Astrocyte (in vitro differentiated cells and primary cell): Measurements from ENCODE around the gene PRKAR2B. TPM values are rescaled to one million over a fixed set of nuclear protein-coding genes. Genes with fewer than 3 reads are reported as not detected.

Source experiments
- DNase-seq: peaks from one replicate; pipeline ENCODE4 v3.0.0-alpha.2; 2010; ENCODE audit warnings: low read depth
- FAIRE-seq: peaks from 2 replicates; lab custom pipeline; 2011; peaks lifted over from hg19 to GRCh38; lab: Jason Lieb, UNC
- H2AFZ ChIP-seq: 2 replicates; pipeline ENCODE4 v1.6.0; 2012; ENCODE audit warnings: low read depth, low read length, inconsistent platforms
- H3K27ac ChIP-seq: 2 replicates; pipeline ENCODE4 v1.5.1; 2011; ENCODE audit warnings: low read depth, low read length, inconsistent platforms
- H3K27me3 ChIP-seq: 2 replicates; pipeline ENCODE4 v1.6.0; 2011; ENCODE audit warnings: low read length, inconsistent platforms; ENCODE audit not compliant: insufficient read depth
- H3K36me3 ChIP-seq: 2 replicates; pipeline ENCODE4 v1.5.1; 2011; ENCODE audit warnings: low read length, inconsistent platforms; ENCODE audit not compliant: insufficient read depth
- H3K4me1 ChIP-seq: 2 replicates; pipeline ENCODE4 v1.5.1; 2011; ENCODE audit warnings: low read length, inconsistent platforms; ENCODE audit not compliant: insufficient read depth
- H3K4me2 ChIP-seq: 2 replicates; pipeline ENCODE4 v1.6.0; 2012; ENCODE audit warnings: low read length, inconsistent platforms
- H3K4me3 ChIP-seq: 2 replicates; pipeline ENCODE4 v1.5.1; 2011; ENCODE audit warnings: low read depth, mild to moderate bottlenecking, low read length, inconsistent platforms; ENCODE audit not compliant: insufficient read depth
- H3K79me2 ChIP-seq: 2 replicates; pipeline ENCODE4 v1.6.0; 2012; ENCODE audit warnings: mild to moderate bottlenecking, low read length, inconsistent platforms; ENCODE audit not compliant: insufficient read depth
- H3K9ac ChIP-seq: 2 replicates; pipeline ENCODE4 v1.6.0; 2012; ENCODE audit warnings: mild to moderate bottlenecking, low read length, inconsistent platforms
- H3K9me3 ChIP-seq: 2 replicates; pipeline ENCODE4 v1.5.1; 2012; ENCODE audit warnings: low read depth, mild to moderate bottlenecking, low read length, inconsistent platforms; ENCODE audit not compliant: insufficient read depth
- H4K20me1 ChIP-seq: 2 replicates; pipeline ENCODE4 v1.6.0; 2012; ENCODE audit warnings: low read length, inconsistent platforms; ENCODE audit not compliant: insufficient read depth
- H3K27ac Mint-ChIP-seq: one replicate; pipeline ENCODE4 v1.8.0; 2021; ENCODE audit warnings: mild to moderate bottlenecking, mixed read lengths; ENCODE audit not compliant: unreplicated experiment
- H3K27me3 Mint-ChIP-seq: one replicate; pipeline ENCODE4 v1.8.0; 2021; ENCODE audit warnings: low read depth, mixed read lengths; ENCODE audit not compliant: unreplicated experiment
- H3K36me3 Mint-ChIP-seq: one replicate; pipeline ENCODE4 v1.8.0; 2021; ENCODE audit warnings: low read depth, mixed read lengths; ENCODE audit not compliant: unreplicated experiment
- H3K4me1 Mint-ChIP-seq: one replicate; pipeline ENCODE4 v1.8.0; 2021; ENCODE audit warnings: low read depth, mixed read lengths; ENCODE audit not compliant: unreplicated experiment
- H3K4me3 Mint-ChIP-seq: one replicate; pipeline ENCODE4 v1.8.0; 2021; ENCODE audit warnings: mild to moderate bottlenecking, moderate library complexity, mixed read lengths; ENCODE audit not compliant: unreplicated experiment
- H3K9me3 Mint-ChIP-seq: one replicate; pipeline ENCODE4 v1.8.0; 2021; ENCODE audit warnings: mild to moderate bottlenecking, mixed read lengths; ENCODE audit not compliant: unreplicated experiment
- CTCF ChIP-seq: IDR thresholded peaks from 2 replicates; pipeline ENCODE4 v1.5.1; 2011; ENCODE audit warnings: low read depth, mild to moderate bottlenecking, inconsistent platforms, low read length, moderate library complexity; ENCODE audit not compliant: insufficient read depth
- EZH2 ChIP-seq: IDR thresholded peaks from 2 replicates; pipeline ENCODE4 v1.6.1; 2012; ENCODE audit warnings: mild to moderate bottlenecking, low read length, inconsistent platforms; ENCODE audit not compliant: insufficient read depth
- total RNA-seq: library from RNA; stranded (reverse); gene quantifications from 2 replicates; pipeline ENCODE4 v1.2.1, GENCODE V29; 2021

The PRKAR2B gene
- total RNA-seq, 1 donor from 2014 or later, result 7.6 TPM

GRCh38 chr7:107045980-107046379 lies 1.5 kb downstream of the PRKAR2B start:
- Mint-ChIP-seq H3K4me3 (peak overlapping the region; percentile 89), H3K4me1 (peaks cover 13% of the 10 kb centered on the region), H3K27ac (no peak overlapping the region), H3K9me3 (no peaks in the 10 kb centered on the region), H3K27me3 (no peaks in the 10 kb centered on the region), H3K36me3 (no peaks in the 10 kb centered on the region)
- H3K4me2 ChIP-seq, result peak overlapping the region; percentile 97
- H3K9ac ChIP-seq, result peak overlapping the region; percentile 64
- H3K27ac ChIP-seq, result no peak overlapping the region
- no peaks in the 10 kb centered on the region for H4K20me1 ChIP-seq
- peak; percentile 44 for DNase-seq
- no peak for FAIRE-seq
- H3K79me2 ChIP-seq, result no peaks in the 10 kb centered on the region
- H3K36me3 ChIP-seq, result no peaks in the 10 kb centered on the region
- no peak overlapping the region for H2AFZ ChIP-seq
- no peaks in the 10 kb centered on the region for H3K9me3 ChIP-seq
- H3K4me1 ChIP-seq, result peaks cover 13% of the 10 kb centered on the region
- TF ChIP-seq EZH2 (no peak), CTCF (no peak)
- H3K27me3 ChIP-seq, result no peaks in the 10 kb centered on the region
- H3K4me3 ChIP-seq, result peak overlapping the region; percentile 67

- Histone ChIP-seq H3K36me3 (no peaks in the 10 kb centered on the region), H3K27ac (no peak overlapping the region), H3K9ac (no peak overlapping the region), H3K4me1 (peaks cover 13% of the 10 kb centered on the region), H3K4me2 (peak overlapping the region; percentile 97), H3K4me3 (no peak overlapping the region), H3K9me3 (no peaks in the 10 kb centered on the region), H4K20me1 (no peaks in the 10 kb centered on the region), H3K27me3 (no peaks in the 10 kb centered on the region), H3K79me2 (no peaks in the 10 kb centered on the region), H2AFZ (no peak overlapping the region)
- no peak for DNase-seq
- Mint-ChIP-seq H3K36me3 (no peaks in the 10 kb centered on the region), H3K27me3 (no peaks in the 10 kb centered on the region), H3K9me3 (no peaks in the 10 kb centered on the region), H3K4me1 (peaks cover 13% of the 10 kb centered on the region), H3K4me3 (no peak overlapping the region), H3K27ac (no peak overlapping the region)
- TF ChIP-seq EZH2 (no peak), CTCF (no peak)
- FAIRE-seq, result no peak
These were observed 2.2 kb downstream of the PRKAR2B start for GRCh38 chr7:107046491-107047259.
